Gastroesophageal sphincter (tissue), 3 donors: ENCODE measurements around the gene SETMAR.

Source experiments
- CTCF ChIP-seq, 4 experiments: fragments of 200-600 bp in 2 of 4; fragments of 450-650 bp in 2 of 4; sonication (generic) in 1 of 4; IDR thresholded peaks; one replicate each; pipeline ENCODE4 v1.5.1; 2017 to 2019; ENCODE audit warnings: antibody characterized with exemption in 4 of 4, mild to moderate bottlenecking in 2 of 4, moderate library complexity in 2 of 4
- EP300 ChIP-seq: sonication (generic); formaldehyde crosslinking; IDR thresholded peaks from one replicate; pipeline ENCODE4 v1.6.1; 2017; ENCODE audit warnings: antibody characterized with exemption, mild to moderate bottlenecking
- POLR2A ChIP-seq, 2 donors: fragments of 450-650 bp; IDR thresholded peaks; one replicate each; pipeline ENCODE4 v1.6.1; 2017; ENCODE audit warnings: antibody characterized with exemption in 2 of 2, mild to moderate bottlenecking in 2 of 2, moderate library complexity in 1 of 2
- POLR2AphosphoS5 ChIP-seq: sonication (generic); formaldehyde crosslinking; IDR thresholded peaks from one replicate; pipeline ENCODE4 v1.6.1; 2017; ENCODE audit warnings: antibody characterized with exemption

GRCh38 chr3:4302747-4303146 lies 422 bp upstream of the SETMAR start:
- TF ChIP-seq CTCF (IDR thresholded peaks at IDR 0.05) (no peak), POLR2AphosphoS5 (no peak), EP300 (no peak), POLR2A (IDR thresholded peaks at IDR 0.05) (no peak)
